DND-41 (cell line): ENCODE data around the gene SLC11A1.

Experiments
- EZH2 ChIP-seq: IDR thresholded peaks from 3 replicates; pipeline ENCODE4 v1.6.1; 2012; ENCODE audit warnings: borderline replicate concordance, low read depth, mild to moderate bottlenecking, moderate library complexity, low read length, inconsistent platforms; ENCODE audit not compliant: severe bottlenecking
- TF ChIP-seq, protein P1 (sequence below): IDR thresholded peaks from 2 replicates; pipeline ENCODE4 v1.5.1; 2012; ENCODE audit warnings: borderline replicate concordance, low read length, moderate library complexity, mild to moderate bottlenecking; ENCODE audit not compliant: poor library complexity, severe bottlenecking; ENCODE audit errors: extremely low read depth

DNA sequence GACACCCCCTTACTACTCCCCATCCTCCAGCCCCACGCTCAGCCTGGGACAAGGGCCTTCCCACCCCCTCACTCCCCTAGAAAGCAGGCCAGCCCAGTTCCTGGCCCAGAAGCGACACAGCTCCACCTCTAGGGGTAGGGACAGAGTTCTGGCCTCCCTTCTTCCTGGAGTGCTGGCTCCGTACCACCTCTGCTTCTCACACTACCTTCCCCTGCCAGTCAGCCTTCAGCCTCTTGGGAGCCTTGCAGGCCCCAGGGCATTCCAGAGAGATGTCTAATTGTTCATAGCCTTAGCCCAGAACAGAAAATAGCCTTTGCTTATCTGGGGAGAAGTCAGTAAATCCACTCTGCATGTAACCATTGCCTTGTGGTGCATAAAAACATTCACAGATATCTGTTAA is 38.5 kb upstream of the SLC11A1 start:
- TF ChIP-seq, protein P1, sequence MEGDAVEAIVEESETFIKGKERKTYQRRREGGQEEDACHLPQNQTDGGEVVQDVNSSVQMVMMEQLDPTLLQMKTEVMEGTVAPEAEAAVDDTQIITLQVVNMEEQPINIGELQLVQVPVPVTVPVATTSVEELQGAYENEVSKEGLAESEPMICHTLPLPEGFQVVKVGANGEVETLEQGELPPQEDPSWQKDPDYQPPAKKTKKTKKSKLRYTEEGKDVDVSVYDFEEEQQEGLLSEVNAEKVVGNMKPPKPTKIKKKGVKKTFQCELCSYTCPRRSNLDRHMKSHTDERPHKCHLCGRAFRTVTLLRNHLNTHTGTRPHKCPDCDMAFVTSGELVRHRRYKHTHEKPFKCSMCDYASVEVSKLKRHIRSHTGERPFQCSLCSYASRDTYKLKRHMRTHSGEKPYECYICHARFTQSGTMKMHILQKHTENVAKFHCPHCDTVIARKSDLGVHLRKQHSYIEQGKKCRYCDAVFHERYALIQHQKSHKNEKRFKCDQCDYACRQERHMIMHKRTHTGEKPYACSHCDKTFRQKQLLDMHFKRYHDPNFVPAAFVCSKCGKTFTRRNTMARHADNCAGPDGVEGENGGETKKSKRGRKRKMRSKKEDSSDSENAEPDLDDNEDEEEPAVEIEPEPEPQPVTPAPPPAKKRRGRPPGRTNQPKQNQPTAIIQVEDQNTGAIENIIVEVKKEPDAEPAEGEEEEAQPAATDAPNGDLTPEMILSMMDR = no peak
- TF ChIP-seq EZH2 = no peak
